Vagina (tissue), 2 donors: ENCODE results near the gene C19orf67. TPM values are rescaled to one million over a fixed set of nuclear protein-coding genes. Genes with fewer than 3 reads are reported as not detected.

Source experiments
- DNase-seq, 2 donors: peaks; one replicate each; pipeline ENCODE4 v3.0.0-alpha.2; 2017; ENCODE audit errors: extremely low spot score in 2 of 2
- H3K27ac ChIP-seq: fragments of 200-600 bp; sonication (generic); one replicate; pipeline ENCODE4 v1.5.1; 2019
- H3K27me3 ChIP-seq: fragments of 200-600 bp; sonication (generic); one replicate; pipeline ENCODE4 v1.5.1; 2019
- H3K36me3 ChIP-seq, 2 donors: fragments of 200-600 bp; sonication (generic); one replicate each; pipeline ENCODE4 v1.5.1; 2017 to 2019
- H3K4me1 ChIP-seq: fragments of 200-600 bp; sonication (generic); one replicate; pipeline ENCODE4 v1.5.1; 2019
- H3K4me3 ChIP-seq, 2 donors: fragments of 200-600 bp; sonication (generic); 1 replicate in 1 of 2; 2 replicates in 1 of 2; pipeline ENCODE4 v1.5.1; 2016 to 2019
- H3K9me3 ChIP-seq: fragments of 200-600 bp; sonication (generic); one replicate; pipeline ENCODE4 v1.5.1; 2019
- POLR2A ChIP-seq, 2 donors: fragments of 450-650 bp; IDR thresholded peaks; one replicate each; pipeline ENCODE4 v1.6.1; 2017; ENCODE audit warnings: antibody characterized with exemption in 2 of 2, mild to moderate bottlenecking in 2 of 2, moderate library complexity in 2 of 2
- POLR2AphosphoS5 ChIP-seq, 2 donors: sonication (generic); formaldehyde crosslinking; IDR thresholded peaks; one replicate each; pipeline ENCODE4 v1.9.0; 2017; ENCODE audit warnings: antibody characterized with exemption in 2 of 2, mild to moderate bottlenecking in 2 of 2, low read depth in 1 of 2; ENCODE audit not compliant: insufficient read depth in 1 of 2
- intact Hi-C: fragments of 100-400 bp; cut with DNase I; formaldehyde crosslinking; loops from one replicate; pipeline ENCODE4 v1.15.1; 2023
- total RNA-seq: library from RNA; depleted of rRNA; stranded (reverse); fragments of >200 nt; gene quantifications from one replicate; pipeline ENCODE4 v1.2.3, GENCODE V29; 2016
- TF ChIP-seq, protein P1 (sequence below), 3 experiments: fragments of 450-650 bp in 2 of 3; fragments of 200-600 bp in 1 of 3; sonication (generic) in 1 of 3; IDR thresholded peaks; one replicate each; pipeline ENCODE4 v1.5.1; 2017 to 2019; ENCODE audit warnings: antibody characterized with exemption in 3 of 3, mild to moderate bottlenecking in 2 of 3, moderate library complexity in 2 of 3

C19orf67 gene
- total RNA-seq, 1 donor from 2014 or later = not detected

DNA sequence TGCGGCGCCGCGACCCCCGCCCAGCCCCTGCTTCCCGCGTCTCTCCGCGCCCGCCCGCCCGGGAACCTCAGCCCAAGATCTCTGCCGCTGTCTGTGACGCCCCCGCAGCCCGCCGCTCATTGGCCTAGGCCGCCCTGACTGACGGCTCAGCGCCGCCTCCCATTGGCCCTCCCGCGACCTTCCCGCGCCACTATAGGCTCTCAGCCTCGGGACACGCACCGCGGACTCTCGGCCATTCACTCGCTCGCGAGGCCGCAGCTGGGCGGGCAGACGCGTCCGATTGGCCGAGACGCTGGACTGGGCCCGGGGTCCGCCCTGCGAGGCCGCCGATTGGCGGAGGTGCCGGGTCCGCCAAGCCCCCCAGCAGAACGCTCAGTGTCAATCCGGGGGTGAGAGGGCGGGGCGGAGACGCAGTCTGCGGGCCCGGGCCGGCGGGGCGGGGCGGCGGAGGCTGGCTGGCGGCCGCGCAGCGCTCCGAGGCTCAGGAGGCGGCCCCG is 32.1 kb upstream of the C19orf67 start, which contains the start of gene PRKACA:
Gene PRKACA (minus strand): TSS at position 95 of the 497 bp plus-strand sequence. CDS start 215 bp downstream, outside the sequence.
- no peaks in the 10 kb centered on the region for H3K27me3 ChIP-seq
- intact Hi-C loops = loop anchor here (5.0 kb wide), 1 partner anchor 35 kb away; no protein-coding TSS in a partner anchor
- peak within 1 kb of the TSS; percentile 95 to 99 for H3K4me3 ChIP-seq
- no peaks in the 10 kb centered on the region for H3K9me3 ChIP-seq
- H3K4me1 ChIP-seq = peaks cover 66% of the 10 kb centered on the region
- peak in 1 of 2 donors; percentile 100 for DNase-seq
- no peaks in the 10 kb centered on the region for H3K36me3 ChIP-seq
- peak within 1 kb of the TSS; percentile 98 for H3K27ac ChIP-seq
- TF ChIP-seq POLR2AphosphoS5 (IDR thresholded peaks at IDR 0.05; ENCODE audit: insufficient read depth in 1 of 2, low read depth in 1 of 2) (peak; percentile 27 to 76), POLR2A (IDR thresholded peaks at IDR 0.05) (peak in 1 of 2 donors; percentile 74)
- TF ChIP-seq, protein P1, sequence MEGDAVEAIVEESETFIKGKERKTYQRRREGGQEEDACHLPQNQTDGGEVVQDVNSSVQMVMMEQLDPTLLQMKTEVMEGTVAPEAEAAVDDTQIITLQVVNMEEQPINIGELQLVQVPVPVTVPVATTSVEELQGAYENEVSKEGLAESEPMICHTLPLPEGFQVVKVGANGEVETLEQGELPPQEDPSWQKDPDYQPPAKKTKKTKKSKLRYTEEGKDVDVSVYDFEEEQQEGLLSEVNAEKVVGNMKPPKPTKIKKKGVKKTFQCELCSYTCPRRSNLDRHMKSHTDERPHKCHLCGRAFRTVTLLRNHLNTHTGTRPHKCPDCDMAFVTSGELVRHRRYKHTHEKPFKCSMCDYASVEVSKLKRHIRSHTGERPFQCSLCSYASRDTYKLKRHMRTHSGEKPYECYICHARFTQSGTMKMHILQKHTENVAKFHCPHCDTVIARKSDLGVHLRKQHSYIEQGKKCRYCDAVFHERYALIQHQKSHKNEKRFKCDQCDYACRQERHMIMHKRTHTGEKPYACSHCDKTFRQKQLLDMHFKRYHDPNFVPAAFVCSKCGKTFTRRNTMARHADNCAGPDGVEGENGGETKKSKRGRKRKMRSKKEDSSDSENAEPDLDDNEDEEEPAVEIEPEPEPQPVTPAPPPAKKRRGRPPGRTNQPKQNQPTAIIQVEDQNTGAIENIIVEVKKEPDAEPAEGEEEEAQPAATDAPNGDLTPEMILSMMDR (IDR thresholded peaks at IDR 0.05) = no peak

DNA sequence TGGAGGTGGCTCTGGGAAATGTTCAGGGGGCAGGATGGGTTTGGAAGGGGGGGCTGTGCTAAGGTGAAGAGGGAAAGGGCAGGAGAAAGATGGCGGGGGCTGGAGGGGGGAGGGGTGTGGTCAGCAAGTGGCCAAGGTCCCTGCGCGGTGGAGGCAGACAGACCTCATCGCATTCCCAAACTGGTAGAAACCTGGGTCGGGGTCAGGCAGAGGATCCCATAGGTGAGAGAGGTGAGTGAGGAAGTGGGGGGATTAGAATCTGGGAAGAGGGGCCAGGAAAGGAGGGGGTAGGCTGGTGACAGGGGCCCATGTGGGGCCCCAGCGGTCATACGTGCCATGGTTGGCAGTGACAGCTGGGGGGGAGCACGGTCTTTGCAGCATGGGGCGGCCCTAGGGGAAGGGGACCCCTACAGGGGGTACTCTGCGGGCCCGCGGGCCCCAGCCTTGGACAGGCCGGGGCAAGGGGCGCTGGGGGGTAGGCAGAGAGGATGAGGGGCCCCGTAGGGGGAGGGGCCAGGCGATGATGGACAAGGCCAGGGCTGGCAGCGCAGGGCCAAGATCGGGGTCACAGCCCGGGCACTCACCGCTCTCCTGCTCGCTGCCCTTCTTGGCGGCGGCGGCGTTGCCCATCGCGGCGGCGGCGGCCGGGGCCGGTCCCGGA is 31.5 kb upstream of the C19orf67 start:
- intact Hi-C loops = loop anchor here (5.0 kb wide), 1 partner anchor 35 kb away; no protein-coding TSS in a partner anchor
- Histone ChIP-seq H3K27ac (peak overlapping the region; percentile 79), H3K4me3 (peak overlapping the region; percentile 95 to 99), H3K9me3 (no peaks in the 10 kb centered on the region), H3K4me1 (peaks cover 73% of the 10 kb centered on the region), H3K36me3 (no peaks in the 10 kb centered on the region), H3K27me3 (no peaks in the 10 kb centered on the region)
- DNase-seq = no peak
- no peak for TF ChIP-seq POLR2A (IDR thresholded peaks at IDR 0.05)
- no peak for TF ChIP-seq POLR2AphosphoS5 (IDR thresholded peaks at IDR 0.05; ENCODE audit: insufficient read depth in 1 of 2, low read depth in 1 of 2)
- TF ChIP-seq, protein P1 (IDR thresholded peaks at IDR 0.05) = no peak

DNA sequence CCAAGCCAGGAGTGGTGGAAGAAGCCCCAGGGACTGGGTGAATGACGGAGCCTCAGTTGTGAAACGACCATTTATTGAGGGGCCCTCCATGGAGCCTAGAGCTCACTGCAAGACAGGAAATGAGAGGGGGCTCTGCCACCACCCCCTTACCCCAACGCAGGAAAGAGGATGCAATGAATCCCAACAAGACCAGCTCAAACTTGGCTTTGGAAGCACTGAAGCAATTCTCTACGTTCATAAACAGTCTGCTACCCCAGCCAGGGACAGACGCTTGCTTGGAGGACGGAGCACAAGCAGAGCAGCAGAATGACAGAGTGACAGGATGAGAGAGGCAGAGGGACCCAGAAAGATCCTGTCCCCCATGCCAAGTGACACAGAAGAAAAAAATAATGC is 30.9 kb upstream of the C19orf67 start:
- H3K36me3 ChIP-seq = no peaks in the 10 kb centered on the region
- H3K9me3 ChIP-seq = no peaks in the 10 kb centered on the region
- no peaks in the 10 kb centered on the region for H3K27me3 ChIP-seq
- H3K4me1 ChIP-seq = peaks cover 78% of the 10 kb centered on the region
- peak overlapping the region; percentile 95 to 99 for H3K4me3 ChIP-seq
- no peak for DNase-seq
- intact Hi-C loops = loop anchor here (5.0 kb wide), 1 partner anchor 34 kb away; no protein-coding TSS in a partner anchor
- TF ChIP-seq, protein P1 (IDR thresholded peaks at IDR 0.05) = no peak
- TF ChIP-seq POLR2AphosphoS5 (IDR thresholded peaks at IDR 0.05; ENCODE audit: insufficient read depth in 1 of 2, low read depth in 1 of 2) (no peak), POLR2A (IDR thresholded peaks at IDR 0.05) (no peak)
- peak overlapping the region; percentile 79 for H3K27ac ChIP-seq

DNA sequence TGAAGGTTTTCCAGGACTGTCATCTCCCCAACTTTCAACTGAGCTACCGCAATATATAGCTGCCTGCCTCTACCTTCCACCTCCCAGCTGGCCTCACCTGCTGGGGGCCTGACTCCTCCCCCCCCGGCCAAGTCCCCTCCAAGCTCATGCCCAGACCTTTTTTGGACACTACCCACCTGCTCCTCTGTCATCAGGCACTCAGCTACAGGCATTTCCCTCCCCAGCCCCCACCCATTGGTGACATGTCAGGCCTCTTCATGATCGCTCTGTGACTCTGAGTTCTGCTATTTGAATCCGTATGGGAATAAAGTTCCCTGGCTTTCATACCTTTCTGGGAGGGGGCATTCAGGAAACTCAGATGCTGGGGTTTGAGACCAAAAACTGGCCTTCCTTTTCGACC is 30.2 kb upstream of the C19orf67 start:
- intact Hi-C loops = loop anchor here (5.0 kb wide), 1 partner anchor 33 kb away; no protein-coding TSS in a partner anchor
- Histone ChIP-seq H3K36me3 (no peaks in the 10 kb centered on the region), H3K4me1 (peaks cover 86% of the 10 kb centered on the region), H3K9me3 (no peaks in the 10 kb centered on the region), H3K4me3 (no peak overlapping the region), H3K27me3 (no peaks in the 10 kb centered on the region), H3K27ac (peak overlapping the region; percentile 79)
- TF ChIP-seq POLR2A (IDR thresholded peaks at IDR 0.05) (no peak), POLR2AphosphoS5 (IDR thresholded peaks at IDR 0.05; ENCODE audit: insufficient read depth in 1 of 2, low read depth in 1 of 2) (no peak)
- TF ChIP-seq, protein P1 (IDR thresholded peaks at IDR 0.05) = no peak
- DNase-seq = no peak

DNA sequence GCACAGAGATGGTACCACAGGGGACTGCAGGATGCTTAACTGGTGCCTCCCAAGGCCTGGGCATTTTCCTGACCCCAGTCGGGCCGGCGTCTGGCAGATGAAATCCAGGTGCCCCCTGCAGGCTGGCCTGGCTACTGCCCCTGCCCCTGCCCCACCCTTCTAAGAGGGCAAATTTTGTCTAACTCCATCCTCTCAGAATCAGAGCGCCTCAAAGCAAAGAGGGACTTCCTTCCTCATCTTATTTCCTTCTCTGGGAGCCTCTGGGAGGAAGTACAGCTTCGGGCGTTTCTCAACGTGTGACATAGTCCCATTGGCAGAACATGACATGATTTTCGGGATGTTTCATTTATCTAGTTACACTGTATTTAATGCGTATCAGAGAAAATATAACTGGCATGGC is 29.3 kb upstream of the C19orf67 start:
- Histone ChIP-seq H3K27me3 (no peaks in the 10 kb centered on the region), H3K27ac (peak overlapping the region; percentile 53), H3K4me1 (peaks cover 83% of the 10 kb centered on the region), H3K36me3 (no peaks in the 10 kb centered on the region), H3K4me3 (no peak overlapping the region), H3K9me3 (no peaks in the 10 kb centered on the region)
- no peak for DNase-seq
- intact Hi-C loops = loop anchor here (5.0 kb wide), 1 partner anchor 33 kb away; no protein-coding TSS in a partner anchor
- no peak for TF ChIP-seq POLR2AphosphoS5 (IDR thresholded peaks at IDR 0.05; ENCODE audit: insufficient read depth in 1 of 2, low read depth in 1 of 2)
- TF ChIP-seq, protein P1 (IDR thresholded peaks at IDR 0.05) = peak in 2 of 3 experiments; percentile 12 to 25
- no peak for TF ChIP-seq POLR2A (IDR thresholded peaks at IDR 0.05)
